IMR-90 (cell line): ENCODE results near the gene AADACL4.

Source experiments
- BHLHE40 ChIP-seq: fragments of 150-350 bp; IDR thresholded peaks from 2 replicates; pipeline ENCODE4 v1.6.1; 2016; ENCODE audit warnings: mild to moderate bottlenecking, low read depth, low read length
- CEBPB ChIP-seq: IDR thresholded peaks from 2 replicates; pipeline ENCODE4 v1.6.1; 2012; ENCODE audit warnings: low read depth, low read length, improper control_type of control experiment
- MXI1 ChIP-seq: IDR thresholded peaks from 2 replicates; pipeline ENCODE4 v1.6.1; 2012; ENCODE audit warnings: low read depth, mild to moderate bottlenecking, low read length, moderate library complexity, borderline replicate concordance
- POLR2A ChIP-seq: IDR thresholded peaks from 2 replicates; pipeline ENCODE4 v1.6.1; 2012; ENCODE audit warnings: mild to moderate bottlenecking, low read depth, low read length
- RAD21 ChIP-seq: IDR thresholded peaks from 2 replicates; pipeline ENCODE4 v1.6.1; 2012; ENCODE audit warnings: low read length, improper control_type of control experiment
- RCOR1 ChIP-seq: IDR thresholded peaks from 2 replicates; pipeline ENCODE4 v1.6.1; 2012; ENCODE audit warnings: mild to moderate bottlenecking, low read length, improper control_type of control experiment; ENCODE audit not compliant: insufficient replicate concordance
- RFX5 ChIP-seq: IDR thresholded peaks from 2 replicates; pipeline ENCODE4 v1.8.0; 2012; ENCODE audit warnings: low read depth, mild to moderate bottlenecking, low read length, moderate library complexity
- TF ChIP-seq, protein P1 (sequence below): conservative IDR thresholded peaks from 2 replicates; pipeline ENCODE4 v1.5.1; 2012; ENCODE audit warnings: mild to moderate bottlenecking, low read depth, low read length, improper control_type of control experiment
- TF ChIP-seq, protein P2 (sequence below): fragments of 150-350 bp; IDR thresholded peaks from 2 replicates; pipeline ENCODE4 v1.6.1; 2016; ENCODE audit warnings: low read depth, mild to moderate bottlenecking, low read length, moderate library complexity, borderline replicate concordance
- TF ChIP-seq, protein P3 (sequence below): fragments of 150-350 bp; IDR thresholded peaks from 2 replicates; pipeline ENCODE4 v1.6.1; 2017; ENCODE audit warnings: mild to moderate bottlenecking, antibody characterized with exemption, low read length, low read depth

DNA sequence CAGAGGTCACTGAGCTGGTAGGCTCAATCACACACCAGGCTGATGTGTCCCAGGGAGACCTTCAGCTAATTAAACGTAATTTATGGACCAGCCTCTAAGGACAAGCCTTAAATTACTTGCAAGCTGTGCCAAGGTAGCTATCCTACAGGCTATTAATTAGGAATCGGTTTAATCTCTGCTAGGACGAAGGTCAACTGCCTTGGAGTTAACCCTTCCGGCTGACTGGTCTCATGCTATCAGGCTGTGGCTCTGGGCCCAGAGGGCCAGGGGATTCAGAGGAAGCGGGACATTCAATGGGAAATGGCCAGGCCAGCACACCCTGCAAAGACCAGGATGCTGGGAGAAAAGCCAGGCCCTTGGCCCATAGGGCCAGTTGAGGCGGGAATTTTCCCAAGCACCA lies 44.9 kb upstream of the AADACL4 start:
- TF ChIP-seq POLR2A (no peak), BHLHE40 (no peak), RAD21 (no peak), CEBPB (no peak), RFX5 (no peak), RCOR1 (no peak), MXI1 (no peak)
- TF ChIP-seq, protein P1, sequence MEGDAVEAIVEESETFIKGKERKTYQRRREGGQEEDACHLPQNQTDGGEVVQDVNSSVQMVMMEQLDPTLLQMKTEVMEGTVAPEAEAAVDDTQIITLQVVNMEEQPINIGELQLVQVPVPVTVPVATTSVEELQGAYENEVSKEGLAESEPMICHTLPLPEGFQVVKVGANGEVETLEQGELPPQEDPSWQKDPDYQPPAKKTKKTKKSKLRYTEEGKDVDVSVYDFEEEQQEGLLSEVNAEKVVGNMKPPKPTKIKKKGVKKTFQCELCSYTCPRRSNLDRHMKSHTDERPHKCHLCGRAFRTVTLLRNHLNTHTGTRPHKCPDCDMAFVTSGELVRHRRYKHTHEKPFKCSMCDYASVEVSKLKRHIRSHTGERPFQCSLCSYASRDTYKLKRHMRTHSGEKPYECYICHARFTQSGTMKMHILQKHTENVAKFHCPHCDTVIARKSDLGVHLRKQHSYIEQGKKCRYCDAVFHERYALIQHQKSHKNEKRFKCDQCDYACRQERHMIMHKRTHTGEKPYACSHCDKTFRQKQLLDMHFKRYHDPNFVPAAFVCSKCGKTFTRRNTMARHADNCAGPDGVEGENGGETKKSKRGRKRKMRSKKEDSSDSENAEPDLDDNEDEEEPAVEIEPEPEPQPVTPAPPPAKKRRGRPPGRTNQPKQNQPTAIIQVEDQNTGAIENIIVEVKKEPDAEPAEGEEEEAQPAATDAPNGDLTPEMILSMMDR: no peak
- TF ChIP-seq, protein P2, sequence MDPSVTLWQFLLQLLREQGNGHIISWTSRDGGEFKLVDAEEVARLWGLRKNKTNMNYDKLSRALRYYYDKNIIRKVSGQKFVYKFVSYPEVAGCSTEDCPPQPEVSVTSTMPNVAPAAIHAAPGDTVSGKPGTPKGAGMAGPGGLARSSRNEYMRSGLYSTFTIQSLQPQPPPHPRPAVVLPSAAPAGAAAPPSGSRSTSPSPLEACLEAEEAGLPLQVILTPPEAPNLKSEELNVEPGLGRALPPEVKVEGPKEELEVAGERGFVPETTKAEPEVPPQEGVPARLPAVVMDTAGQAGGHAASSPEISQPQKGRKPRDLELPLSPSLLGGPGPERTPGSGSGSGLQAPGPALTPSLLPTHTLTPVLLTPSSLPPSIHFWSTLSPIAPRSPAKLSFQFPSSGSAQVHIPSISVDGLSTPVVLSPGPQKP: no peak
- TF ChIP-seq, protein P3, sequence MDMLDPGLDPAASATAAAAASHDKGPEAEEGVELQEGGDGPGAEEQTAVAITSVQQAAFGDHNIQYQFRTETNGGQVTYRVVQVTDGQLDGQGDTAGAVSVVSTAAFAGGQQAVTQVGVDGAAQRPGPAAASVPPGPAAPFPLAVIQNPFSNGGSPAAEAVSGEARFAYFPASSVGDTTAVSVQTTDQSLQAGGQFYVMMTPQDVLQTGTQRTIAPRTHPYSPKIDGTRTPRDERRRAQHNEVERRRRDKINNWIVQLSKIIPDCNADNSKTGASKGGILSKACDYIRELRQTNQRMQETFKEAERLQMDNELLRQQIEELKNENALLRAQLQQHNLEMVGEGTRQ: no peak
